Prostate gland (tissue), 2 donors: ENCODE data around the gene SLC13A3. TPM values are rescaled to one million over a fixed set of nuclear protein-coding genes. Genes with fewer than 3 reads are reported as not detected.

Source experiments
- DNase-seq: peaks from one replicate; pipeline ENCODE4 v3.0.0-alpha.2; 2019; ENCODE audit warnings: low spot score
- H3K27ac ChIP-seq, 2 donors: fragments of 200-600 bp; sonication (generic); 2 replicates each; pipeline ENCODE4 v1.5.1; 2017 to 2019
- H3K27me3 ChIP-seq: fragments of 200-600 bp; sonication (generic); replicated peaks from 2 replicates; pipeline ENCODE4 v1.5.1; 2019; ENCODE audit not compliant: insufficient read depth
- H3K36me3 ChIP-seq, 2 donors: fragments of 200-600 bp; sonication (generic); 1 replicate in 1 of 2; 2 replicates in 1 of 2; pipeline versions ENCODE4 v1.5.1 to v1.8.1; 2017 to 2019
- H3K4me1 ChIP-seq: fragments of 200-600 bp; sonication (generic); replicated peaks from 2 replicates; pipeline ENCODE4 v1.5.1; 2019
- H3K4me3 ChIP-seq, 2 donors: fragments of 200-600 bp; sonication (generic); 2 replicates each; pipeline ENCODE4 v1.5.1; 2017 to 2019
- H3K9me3 ChIP-seq: fragments of 200-600 bp; sonication (generic); 2 replicates; pipeline ENCODE4 v1.5.1; 2017
- CTCF ChIP-seq, 4 experiments: fragments of 200-600 bp in 2 of 4; fragments of 450-650 bp in 2 of 4; sonication (generic) in 2 of 4; IDR thresholded peaks; 1 replicate in 3 of 4; 2 replicates in 1 of 4; pipeline ENCODE4 v1.5.1; 2016 to 2019; ENCODE audit warnings: antibody characterized with exemption in 4 of 4, mild to moderate bottlenecking in 2 of 4, moderate library complexity in 2 of 4
- POLR2A ChIP-seq: fragments of 450-650 bp; IDR thresholded peaks from one replicate; pipeline ENCODE4 v1.6.1; 2016; ENCODE audit warnings: antibody characterized with exemption, mild to moderate bottlenecking
- POLR2AphosphoS5 ChIP-seq: sonication (generic); formaldehyde crosslinking; IDR thresholded peaks from one replicate; pipeline ENCODE4 v1.6.1; 2017; ENCODE audit warnings: antibody characterized with exemption
- WGBS: methylation state at CpG from one replicate; pipeline ENCODE4 v1.1.5; 2018; 5-methylcytosine and 5-hydroxymethylcytosine counted together
- intact Hi-C: fragments of 100-400 bp; cut with DNase I; formaldehyde crosslinking; loops from one replicate; pipeline ENCODE4 v1.14.2; 2022
- total RNA-seq, 2 donors: library from RNA; depleted of rRNA; stranded (reverse); fragments of >200 nt; gene quantifications; one replicate each; pipeline ENCODE4 v1.1.0, GENCODE V29; 2016

SLC13A3 gene
- total RNA-seq, 2 donors from 2014 or later: 10.5 to 16.9 TPM

- H3K4me3 ChIP-seq: no peak overlapping the region
- H3K9me3 ChIP-seq: no peaks in the 10 kb centered on the region
- DNase-seq: no peak
- 80% methylated on average over 5 of the region's 5 CpGs for WGBS
- no peak overlapping the region for H3K27ac ChIP-seq
- H3K27me3 ChIP-seq: no peaks in the 10 kb centered on the region
- TF ChIP-seq CTCF (IDR thresholded peaks at IDR 0.05): no peak
- TF ChIP-seq POLR2AphosphoS5: no peak
- no peak for TF ChIP-seq POLR2A
- H3K4me1 ChIP-seq: no peaks in the 10 kb centered on the region
- intact Hi-C loops: no loop called here
- H3K36me3 ChIP-seq: no peaks in the 10 kb centered on the region
These were observed 80.3 kb downstream of the SLC13A3 start for GRCh38 chr20:46570956-46571355.

GRCh38 chr20:46569961-46570360 is 81.3 kb downstream of the SLC13A3 start:
- Histone ChIP-seq H3K27ac (no peak overlapping the region), H3K4me3 (no peak overlapping the region), H3K4me1 (no peaks in the 10 kb centered on the region), H3K9me3 (no peaks in the 10 kb centered on the region), H3K36me3 (no peaks in the 10 kb centered on the region), H3K27me3 (no peaks in the 10 kb centered on the region)
- TF ChIP-seq POLR2A (no peak), CTCF (IDR thresholded peaks at IDR 0.05) (no peak), POLR2AphosphoS5 (no peak)
- 83% methylated on average over 5 of the region's 5 CpGs for WGBS
- DNase-seq: no peak
- intact Hi-C loops: no loop called here

GRCh38 chr20:46568570-46569129 is 82.6 kb downstream of the SLC13A3 start:
- H3K27ac ChIP-seq: no peak overlapping the region
- no peaks in the 10 kb centered on the region for H3K9me3 ChIP-seq
- 9% methylated on average over 10 of the region's 10 CpGs for WGBS
- H3K4me3 ChIP-seq: no peak overlapping the region
- peak; percentile 87 for DNase-seq
- intact Hi-C loops: no loop called here
- TF ChIP-seq POLR2A: no peak
- no peaks in the 10 kb centered on the region for H3K36me3 ChIP-seq
- no peaks in the 10 kb centered on the region for H3K4me1 ChIP-seq
- no peaks in the 10 kb centered on the region for H3K27me3 ChIP-seq

- H3K4me1 ChIP-seq: no peaks in the 10 kb centered on the region
- no peaks in the 10 kb centered on the region for H3K27me3 ChIP-seq
- no peak for DNase-seq
- TF ChIP-seq POLR2AphosphoS5 (no peak), CTCF (IDR thresholded peaks at IDR 0.05) (no peak), POLR2A (no peak)
- H3K36me3 ChIP-seq: no peaks in the 10 kb centered on the region
- WGBS: 83% methylated on average over 10 of the region's 10 CpGs
- H3K9me3 ChIP-seq: no peaks in the 10 kb centered on the region
- H3K4me3 ChIP-seq: no peak overlapping the region
- no peak overlapping the region for H3K27ac ChIP-seq
- intact Hi-C loops: no loop called here
These were observed 85.1 kb downstream of the SLC13A3 start for GRCh38 chr20:46566125-46566524.

- Histone ChIP-seq H3K27ac (no peak overlapping the region), H3K36me3 (no peaks in the 10 kb centered on the region), H3K4me3 (no peak overlapping the region), H3K9me3 (no peaks in the 10 kb centered on the region), H3K4me1 (no peaks in the 10 kb centered on the region), H3K27me3 (no peaks in the 10 kb centered on the region)
- WGBS: 71% methylated on average over 7 of the region's 7 CpGs
- TF ChIP-seq POLR2AphosphoS5: no peak
- TF ChIP-seq POLR2A: no peak
- TF ChIP-seq CTCF (IDR thresholded peaks at IDR 0.05): no peak
- intact Hi-C loops: loop anchor here (5.0 kb wide), 1 partner anchor 118 kb away; no protein-coding TSS in a partner anchor
- DNase-seq: no peak
These were observed 86.9 kb downstream of the SLC13A3 start for GRCh38 chr20:46564241-46564957.
